Cardiac fibroblast (primary cell): ENCODE data around the gene GNMT.

Experiments used
- DNase-seq, 2 donors: peaks; one replicate each; pipeline versions ENCODE4 v3.0.0 to v3.0.0-alpha.2; 2010; ENCODE audit warnings: low read depth in 2 of 2
- H3K4me3 ChIP-seq, 2 donors: replicated peaks in 1 of 2; 1 replicate in 1 of 2; 2 replicates in 1 of 2; pipeline ENCODE4 v1.5.1; 2011; ENCODE audit warnings: low read depth in 2 of 2, low read length in 2 of 2, mild to moderate bottlenecking in 2 of 2, moderate library complexity in 1 of 2
- TF ChIP-seq, protein P1 (sequence below): IDR thresholded peaks from one replicate; pipeline ENCODE4 v1.5.1; 2011; ENCODE audit warnings: low read depth, mild to moderate bottlenecking, low read length, inconsistent platforms

The GNMT gene

GRCh38 chr6:42960243-42961019, at the start of gene GNMT:
Gene GNMT, plus strand, starts transcription at chr6:42960754. Its CDS starts 14 bp downstream, at chr6:42960768.
- TF ChIP-seq, protein P1, sequence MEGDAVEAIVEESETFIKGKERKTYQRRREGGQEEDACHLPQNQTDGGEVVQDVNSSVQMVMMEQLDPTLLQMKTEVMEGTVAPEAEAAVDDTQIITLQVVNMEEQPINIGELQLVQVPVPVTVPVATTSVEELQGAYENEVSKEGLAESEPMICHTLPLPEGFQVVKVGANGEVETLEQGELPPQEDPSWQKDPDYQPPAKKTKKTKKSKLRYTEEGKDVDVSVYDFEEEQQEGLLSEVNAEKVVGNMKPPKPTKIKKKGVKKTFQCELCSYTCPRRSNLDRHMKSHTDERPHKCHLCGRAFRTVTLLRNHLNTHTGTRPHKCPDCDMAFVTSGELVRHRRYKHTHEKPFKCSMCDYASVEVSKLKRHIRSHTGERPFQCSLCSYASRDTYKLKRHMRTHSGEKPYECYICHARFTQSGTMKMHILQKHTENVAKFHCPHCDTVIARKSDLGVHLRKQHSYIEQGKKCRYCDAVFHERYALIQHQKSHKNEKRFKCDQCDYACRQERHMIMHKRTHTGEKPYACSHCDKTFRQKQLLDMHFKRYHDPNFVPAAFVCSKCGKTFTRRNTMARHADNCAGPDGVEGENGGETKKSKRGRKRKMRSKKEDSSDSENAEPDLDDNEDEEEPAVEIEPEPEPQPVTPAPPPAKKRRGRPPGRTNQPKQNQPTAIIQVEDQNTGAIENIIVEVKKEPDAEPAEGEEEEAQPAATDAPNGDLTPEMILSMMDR, result no peak
- H3K4me3 ChIP-seq, result peak within 1 kb of the TSS; percentile 44 to 47
- DNase-seq, result peak in 1 of 2 donors; percentile 26

GRCh38 chr6:42911171-42912021, 49.2 kb upstream of the GNMT start:
- TF ChIP-seq, protein P1, result no peak
- no peak for DNase-seq
- H3K4me3 ChIP-seq, result peak overlapping the region in 1 of 2 donors; percentile 13

DNA sequence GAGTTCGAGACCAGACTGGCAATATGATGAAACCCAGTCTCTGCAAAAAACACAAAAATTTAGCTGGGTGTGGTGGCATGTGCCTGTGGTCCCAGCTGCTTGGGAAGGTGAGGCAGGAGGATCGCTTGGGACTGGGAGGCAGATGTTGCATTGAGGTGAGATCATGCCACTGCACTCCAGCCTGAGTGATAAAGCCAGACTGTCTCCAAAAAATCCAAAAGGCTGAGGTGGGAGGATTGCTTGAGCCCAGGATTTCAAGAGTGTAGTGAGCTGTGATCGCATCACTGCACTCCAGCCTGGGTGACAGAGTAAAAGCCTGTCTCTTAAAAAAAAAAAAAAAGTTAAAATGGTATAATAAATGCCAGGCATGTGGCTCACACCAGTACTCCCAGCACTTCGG, 46.0 kb upstream of the GNMT start:
- no peak for DNase-seq
- TF ChIP-seq, protein P1, result no peak
- H3K4me3 ChIP-seq, result no peak overlapping the region

DNA sequence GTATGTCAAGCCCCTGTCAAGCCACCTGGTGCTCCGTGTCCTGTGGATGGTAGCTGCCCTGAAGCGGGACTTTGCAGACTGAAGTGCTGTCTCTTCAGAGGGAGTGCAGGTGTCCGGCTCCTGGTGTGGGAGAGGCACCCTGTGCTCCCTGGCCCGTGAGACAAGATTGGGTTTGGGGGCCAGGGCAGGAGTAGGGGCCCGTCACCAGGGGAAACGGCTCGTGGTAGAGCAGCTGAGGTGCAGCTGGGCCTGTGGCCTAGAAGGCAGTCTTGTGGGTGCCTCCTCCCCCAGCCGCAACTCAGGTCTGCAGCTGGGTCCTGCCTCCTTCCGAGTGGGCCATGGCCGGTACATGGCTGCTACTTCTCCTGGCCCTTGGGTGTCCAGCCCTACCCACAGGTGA, 44.8 kb upstream of the GNMT start, which contains the start of gene PTCRA:
Gene PTCRA (plus strand): TSS at position 322 of the 400 bp plus-strand sequence. CDS start 17 bp downstream, at position 339.
- no peak within 1 kb of the TSS for H3K4me3 ChIP-seq
- DNase-seq, result no peak
- TF ChIP-seq, protein P1, result no peak

GRCh38 chr6:42916288-42916687, 44.3 kb upstream of the GNMT start:
- no peak for DNase-seq
- H3K4me3 ChIP-seq, result no peak overlapping the region
- TF ChIP-seq, protein P1, result no peak

DNA sequence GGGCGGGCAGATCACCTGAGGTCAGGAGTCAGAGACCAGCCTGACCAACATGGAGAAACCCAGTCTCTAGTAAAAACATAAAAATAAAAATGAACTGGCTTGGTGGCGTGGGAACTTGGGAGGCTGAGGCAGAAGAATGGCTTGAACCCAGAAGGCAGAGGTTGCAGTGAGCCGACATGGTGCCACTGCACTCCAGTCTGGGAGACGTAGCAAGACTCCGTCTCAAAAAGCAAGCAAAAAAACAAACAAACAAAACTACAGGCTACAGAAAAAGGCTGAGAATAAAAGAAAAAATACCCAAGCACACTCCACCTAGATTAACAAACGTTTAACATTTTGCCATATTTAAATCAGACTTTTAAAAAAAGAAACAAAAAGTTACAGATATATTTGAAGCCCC, 38.8 kb upstream of the GNMT start:
- TF ChIP-seq, protein P1, result no peak
- no peak for DNase-seq
- no peak overlapping the region for H3K4me3 ChIP-seq
